Fibroblast of lung (primary cell): ENCODE results near the gene SH3D19.

Source experiments
- EZH2 ChIP-seq: IDR thresholded peaks from 2 replicates; pipeline ENCODE4 v1.5.1; 2012; ENCODE audit warnings: low read length, control low read depth, mild to moderate bottlenecking; ENCODE audit errors: missing control alignments
- TF ChIP-seq, protein P1 (sequence below), 2 donors: IDR thresholded peaks in 1 of 2; conservative IDR thresholded peaks in 1 of 2; 1 replicate in 1 of 2; 2 replicates in 1 of 2; pipeline ENCODE4 v1.5.1; 2011 to 2012; ENCODE audit warnings: low read length in 2 of 2, control low read depth in 1 of 2, inconsistent platforms in 1 of 2, low read depth in 1 of 2, mild to moderate bottlenecking in 1 of 2

- TF ChIP-seq, protein P1, sequence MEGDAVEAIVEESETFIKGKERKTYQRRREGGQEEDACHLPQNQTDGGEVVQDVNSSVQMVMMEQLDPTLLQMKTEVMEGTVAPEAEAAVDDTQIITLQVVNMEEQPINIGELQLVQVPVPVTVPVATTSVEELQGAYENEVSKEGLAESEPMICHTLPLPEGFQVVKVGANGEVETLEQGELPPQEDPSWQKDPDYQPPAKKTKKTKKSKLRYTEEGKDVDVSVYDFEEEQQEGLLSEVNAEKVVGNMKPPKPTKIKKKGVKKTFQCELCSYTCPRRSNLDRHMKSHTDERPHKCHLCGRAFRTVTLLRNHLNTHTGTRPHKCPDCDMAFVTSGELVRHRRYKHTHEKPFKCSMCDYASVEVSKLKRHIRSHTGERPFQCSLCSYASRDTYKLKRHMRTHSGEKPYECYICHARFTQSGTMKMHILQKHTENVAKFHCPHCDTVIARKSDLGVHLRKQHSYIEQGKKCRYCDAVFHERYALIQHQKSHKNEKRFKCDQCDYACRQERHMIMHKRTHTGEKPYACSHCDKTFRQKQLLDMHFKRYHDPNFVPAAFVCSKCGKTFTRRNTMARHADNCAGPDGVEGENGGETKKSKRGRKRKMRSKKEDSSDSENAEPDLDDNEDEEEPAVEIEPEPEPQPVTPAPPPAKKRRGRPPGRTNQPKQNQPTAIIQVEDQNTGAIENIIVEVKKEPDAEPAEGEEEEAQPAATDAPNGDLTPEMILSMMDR (conservative IDR thresholded peaks at IDR 0.05 in 1 of 2, IDR thresholded peaks at IDR 0.05 in 1 of 2; ENCODE audit: low read depth in 1 of 2, low read length in 2 of 2) = no peak
- no peak for TF ChIP-seq EZH2
Measured at GRCh38 chr4:151110236-151110635, 215.2 kb downstream of the SH3D19 start.
